Germinal center (tissue), 1 donor: ENCODE measurements around the gene NUDCD3.
"Not testable (repeated sequence)": the region's sequence is repeated elsewhere in the genome, so short reads cannot be mapped to it uniquely, and the experiment has no call there.

Source experiments
- DNase-seq: peaks from one replicate; pipeline ENCODE4 v3.0.0; 2012; ENCODE audit warnings: mixed read lengths, low spot score

The NUDCD3 gene

GRCh38 chr7:44447874-44448425 lies 42.5 kb downstream of the NUDCD3 start:
- DNase-seq: no peak

- no peak for DNase-seq
Measured at GRCh38 chr7:44445986-44446671, 44.3 kb downstream of the NUDCD3 start.

GRCh38 chr7:44441079-44441478 lies 49.4 kb downstream of the NUDCD3 start:
- no peak for DNase-seq

GRCh38 chr7:44440577-44441078 lies 49.8 kb downstream of the NUDCD3 start:
- DNase-seq: no peak

- no peak for DNase-seq
Measured at GRCh38 chr7:44439926-44440325, 50.5 kb downstream of the NUDCD3 start.

- DNase-seq: no peak
Measured at GRCh38 chr7:44438816-44439215, 51.6 kb downstream of the NUDCD3 start.

GRCh38 chr7:44434201-44434600 lies 56.3 kb downstream of the NUDCD3 start:
- DNase-seq: no peak

GRCh38 chr7:44433255-44434022 lies 57.0 kb downstream of the NUDCD3 start:
- DNase-seq: no peak

GRCh38 chr7:44432381-44432977 lies 58.0 kb downstream of the NUDCD3 start:
- DNase-seq: peak; percentile 37

- peak; percentile 79 for DNase-seq
Measured at GRCh38 chr7:44431091-44431608, 59.3 kb downstream of the NUDCD3 start.

- no peak for DNase-seq
Measured at GRCh38 chr7:44430054-44430453, 60.4 kb downstream of the NUDCD3 start.

GRCh38 chr7:44424762-44425161 lies 65.7 kb downstream of the NUDCD3 start:
- not testable (repeated sequence) for DNase-seq

- no peak for DNase-seq
Measured at GRCh38 chr7:44416941-44417340, 73.5 kb downstream of the NUDCD3 start.

- DNase-seq: no peak
Measured at GRCh38 chr7:44415510-44415909, 74.9 kb downstream of the NUDCD3 start.

GRCh38 chr7:44415047-44415446 lies 75.4 kb downstream of the NUDCD3 start:
- DNase-seq: no peak

GRCh38 chr7:44411306-44411705 lies 79.2 kb downstream of the NUDCD3 start:
- DNase-seq: no peak

- DNase-seq: no peak
Measured at GRCh38 chr7:44408596-44408995, 81.9 kb downstream of the NUDCD3 start.

GRCh38 chr7:44403775-44404174 lies 86.7 kb downstream of the NUDCD3 start:
- DNase-seq: no peak

- no peak for DNase-seq
Measured at GRCh38 chr7:44403176-44403759, 87.2 kb downstream of the NUDCD3 start.

GRCh38 chr7:44402401-44403060 lies 87.9 kb downstream of the NUDCD3 start:
- no peak for DNase-seq

GRCh38 chr7:44401692-44402091 lies 88.8 kb downstream of the NUDCD3 start:
- DNase-seq: no peak
